IPS-20b (cell line): ENCODE data around the gene DGKI.

Experiments used
- H3K27ac ChIP-seq: one replicate; pipeline ENCODE4 v1.5.1; 2013; ENCODE audit warnings: low read length
- H3K27me3 ChIP-seq: 2 replicates; pipeline ENCODE4 v1.6.1; 2013; ENCODE audit warnings: mild to moderate bottlenecking, low read length, inconsistent platforms; ENCODE audit not compliant: insufficient read depth
- H3K36me3 ChIP-seq: 2 replicates; pipeline ENCODE4 v1.6.1; 2013; ENCODE audit warnings: low read depth, mild to moderate bottlenecking, inconsistent platforms, low read length, moderate library complexity; ENCODE audit not compliant: insufficient read depth
- H3K4me1 ChIP-seq: 2 replicates; pipeline ENCODE4 v1.6.1; 2013; ENCODE audit warnings: mild to moderate bottlenecking, control low read depth, inconsistent platforms, low read length, moderate library complexity; ENCODE audit not compliant: insufficient read depth
- H3K4me3 ChIP-seq: 2 replicates; pipeline ENCODE4 v1.5.1; 2013; ENCODE audit warnings: mild to moderate bottlenecking, low read length, inconsistent platforms
- H3K9ac ChIP-seq: 2 replicates; pipeline ENCODE4 v1.6.1; 2013; ENCODE audit warnings: low read depth, mild to moderate bottlenecking, inconsistent platforms, low read length, moderate library complexity
- H3K9me3 ChIP-seq: 2 replicates; pipeline ENCODE4 v1.6.1; 2013; ENCODE audit warnings: mild to moderate bottlenecking, low read depth, low read length, inconsistent platforms; ENCODE audit not compliant: insufficient read depth

Gene DGKI

DNA sequence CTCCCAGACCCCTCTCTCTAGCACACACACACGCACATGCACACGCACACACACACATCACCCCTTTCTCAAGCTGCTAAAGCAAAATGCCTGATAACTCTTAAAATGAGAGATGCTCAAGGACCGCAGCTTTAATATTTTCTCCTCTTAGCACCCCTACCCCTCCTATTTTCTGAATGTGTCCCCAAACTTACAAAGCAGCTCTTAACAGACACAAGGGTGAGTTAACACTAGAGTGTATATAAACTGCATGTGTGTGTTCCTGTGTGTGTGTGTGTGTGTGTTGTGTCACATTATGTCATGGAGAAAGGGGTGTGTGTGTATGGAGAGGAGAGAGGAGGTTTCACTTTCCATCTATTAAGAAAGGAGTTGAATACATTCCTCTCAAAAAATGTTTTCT, 504.5 kb downstream of the DGKI start:
- Histone ChIP-seq H3K4me3 (peak overlapping the region; percentile 75), H3K27me3 (peaks cover 17% of the 10 kb centered on the region), H3K27ac (no peak overlapping the region), H3K9me3 (no peaks in the 10 kb centered on the region), H3K36me3 (no peaks in the 10 kb centered on the region), H3K9ac (peak overlapping the region; percentile 80; the same call in 1 of the 2 replicates), H3K4me1 (peaks cover 28% of the 10 kb centered on the region; the same call in 1 of the 2 replicates)

DNA sequence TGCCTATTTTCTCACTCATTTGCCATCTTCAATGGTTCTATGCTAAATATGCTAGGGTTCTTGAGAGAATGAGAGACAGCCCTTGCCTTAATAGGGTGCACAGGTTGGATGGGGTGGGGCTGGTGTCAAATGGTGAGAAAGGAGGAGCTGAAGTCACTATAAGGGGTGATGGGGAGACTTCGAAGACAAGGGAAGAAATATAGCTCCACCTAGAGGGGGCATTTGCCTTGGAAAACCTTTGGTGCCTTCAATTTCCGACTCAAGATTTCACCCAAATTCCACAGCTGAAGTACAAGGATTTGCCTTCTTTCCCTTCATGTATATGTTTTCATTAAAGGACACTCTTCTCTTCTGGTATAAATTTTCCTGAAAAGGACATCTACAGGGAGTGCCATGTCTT, 508.9 kb downstream of the DGKI start:
- Histone ChIP-seq H3K4me1 (peaks cover 8% of the 10 kb centered on the region; the same call in 1 of the 2 replicates), H3K27me3 (no peaks in the 10 kb centered on the region), H3K9me3 (no peaks in the 10 kb centered on the region), H3K4me3 (no peak overlapping the region), H3K27ac (no peak overlapping the region), H3K9ac (no peak overlapping the region), H3K36me3 (peaks cover 4% of the 10 kb centered on the region; the same call in 1 of the 2 replicates)

DNA sequence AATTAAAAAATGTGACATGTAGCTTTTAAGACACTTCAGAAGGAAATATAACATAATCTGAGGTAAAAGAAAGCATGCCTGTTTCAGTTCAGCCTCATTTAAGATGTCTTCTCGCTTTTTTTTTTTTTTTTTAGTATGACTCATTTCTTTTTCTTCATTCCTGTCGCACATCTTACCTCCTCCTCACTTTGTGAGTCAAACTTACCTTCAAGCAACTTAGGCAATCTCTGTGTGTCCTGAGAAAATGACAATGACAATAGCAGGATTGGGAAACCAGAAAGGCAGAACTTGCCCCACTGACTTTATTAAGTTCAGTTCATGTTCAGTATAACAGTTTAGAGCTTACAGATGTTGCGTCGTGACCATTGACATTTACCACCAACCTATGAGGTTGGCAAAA, 511.0 kb downstream of the DGKI start:
- H3K27ac ChIP-seq: no peak overlapping the region
- no peak overlapping the region for H3K4me3 ChIP-seq
- H3K9ac ChIP-seq: no peak overlapping the region
- H3K9me3 ChIP-seq: no peaks in the 10 kb centered on the region
- H3K4me1 ChIP-seq: peaks cover 11% of the 10 kb centered on the region; the same call in 1 of the 2 replicates
- peaks cover 4% of the 10 kb centered on the region; the same call in 1 of the 2 replicates for H3K36me3 ChIP-seq
- no peaks in the 10 kb centered on the region for H3K27me3 ChIP-seq

DNA sequence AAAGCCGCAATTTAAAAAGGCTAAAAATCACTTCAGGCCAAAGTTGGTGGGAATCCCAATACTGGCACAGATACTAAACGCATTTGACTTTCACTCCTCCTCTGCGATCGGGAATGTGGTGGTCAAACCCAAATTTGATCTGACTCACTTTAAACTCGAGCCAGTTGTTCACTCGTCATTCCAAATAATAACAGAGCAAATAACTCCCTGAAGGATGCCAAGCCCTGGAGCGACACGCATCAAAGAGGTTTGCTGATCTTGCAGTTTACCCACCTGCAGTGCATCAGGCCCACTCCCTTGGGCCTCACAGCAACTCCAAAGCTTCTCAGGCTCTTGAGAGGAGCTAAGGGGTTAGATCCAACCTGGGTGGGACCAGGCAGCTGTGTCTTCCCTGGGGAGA, 515.4 kb downstream of the DGKI start:
- Histone ChIP-seq H3K27me3 (no peaks in the 10 kb centered on the region), H3K4me3 (no peak overlapping the region), H3K9ac (no peak overlapping the region), H3K9me3 (no peaks in the 10 kb centered on the region), H3K4me1 (peaks cover 9% of the 10 kb centered on the region; the same call in 1 of the 2 replicates), H3K36me3 (peaks cover 4% of the 10 kb centered on the region; the same call in 1 of the 2 replicates), H3K27ac (no peak overlapping the region)
